Lower lobe of right lung (tissue), 2 donors: Measurements from ENCODE around the gene CAMKK2. TPM values are rescaled to one million over a fixed set of nuclear protein-coding genes. Genes with fewer than 3 reads are reported as not detected.
A peak's percentile ranks its signal among the peaks of the same experiment; 100 is the strongest.

ENCODE experiments used
- ATAC-seq, 2 donors: fragments of 200-7000 bp; cut with Tn5 transposase; one replicate each; pipeline ENCODE4 v1.9.1; 2020 to 2022; ENCODE audit warnings: mild to moderate bottlenecking in 2 of 2, moderate library complexity in 2 of 2
- DNase-seq: peaks from one replicate; pipeline ENCODE4 v3.0.0-alpha.2; 2020
- H3K27ac ChIP-seq: fragments of 200-600 bp; one replicate; pipeline ENCODE4 v1.8.0; 2022
- H3K27me3 ChIP-seq: fragments of 200-600 bp; one replicate; pipeline ENCODE4 v1.8.0; 2022; ENCODE audit warnings: low read depth
- H3K36me3 ChIP-seq: fragments of 200-600 bp; one replicate; pipeline ENCODE4 v1.8.0; 2022; ENCODE audit warnings: mild to moderate bottlenecking
- H3K4me1 ChIP-seq: fragments of 200-600 bp; one replicate; pipeline ENCODE4 v1.8.0; 2022
- H3K4me3 ChIP-seq: fragments of 200-600 bp; one replicate; pipeline ENCODE4 v1.8.0; 2022; ENCODE audit warnings: mild to moderate bottlenecking
- H3K9me3 ChIP-seq: fragments of 200-600 bp; one replicate; pipeline ENCODE4 v1.8.0; 2022
- CTCF ChIP-seq: fragments of 200-600 bp; IDR thresholded peaks from one replicate; pipeline ENCODE4 v1.8.0; 2022; ENCODE audit warnings: antibody characterized with exemption, mild to moderate bottlenecking
- intact Hi-C: fragments of 100-400 bp; cut with DNase I; formaldehyde crosslinking; loops from one replicate; pipeline ENCODE4 v1.11.0; 2022
- total RNA-seq: library from RNA; stranded (reverse); fragmentation: NEBNext Ultra II Directional; extraction: Animal tissue kit (Norgen Biotek cat#: 25700); gene quantifications from one replicate; pipeline ENCODE4 v1.2.1, GENCODE V29; 2021
- donor health status: DM: no; HTN: yes; CAD: no; lungs with severe emphysema.

CAMKK2 gene
- total RNA-seq, 1 donor from 2014 or later = 40.4 TPM

- intact Hi-C loops = no loop called here
- no peaks in the 10 kb centered on the region for H3K9me3 ChIP-seq
- H3K4me1 ChIP-seq = peaks cover 27% of the 10 kb centered on the region
- H3K27ac ChIP-seq = no peak overlapping the region
- H3K4me3 ChIP-seq = no peak overlapping the region
- H3K27me3 ChIP-seq = no peaks in the 10 kb centered on the region
- DNase-seq = no peak
- no peak for ATAC-seq
- peaks cover 31% of the 10 kb centered on the region for H3K36me3 ChIP-seq
- TF ChIP-seq CTCF = no peak
Observed at GRCh38 chr12:121217063-121217462, 79.4 kb downstream of the CAMKK2 start.

GRCh38 chr12:121216102-121216501 lies 80.4 kb downstream of the CAMKK2 start:
- H3K27ac ChIP-seq = no peak overlapping the region
- TF ChIP-seq CTCF = no peak
- intact Hi-C loops = no loop called here
- H3K4me1 ChIP-seq = peaks cover 32% of the 10 kb centered on the region
- no peak overlapping the region for H3K4me3 ChIP-seq
- peaks cover 27% of the 10 kb centered on the region for H3K36me3 ChIP-seq
- H3K27me3 ChIP-seq = no peaks in the 10 kb centered on the region
- DNase-seq (no peak), ATAC-seq (no peak)
- no peaks in the 10 kb centered on the region for H3K9me3 ChIP-seq

GRCh38 chr12:121214855-121215745 lies 81.4 kb downstream of the CAMKK2 start:
- Histone ChIP-seq H3K9me3 (no peaks in the 10 kb centered on the region), H3K27ac (peak overlapping the region; percentile 69), H3K4me3 (no peak overlapping the region), H3K36me3 (peaks cover 27% of the 10 kb centered on the region), H3K4me1 (peaks cover 38% of the 10 kb centered on the region), H3K27me3 (no peaks in the 10 kb centered on the region)
- ATAC-seq (peak; percentile 66 to 73), DNase-seq (no peak)
- no peak for TF ChIP-seq CTCF
- intact Hi-C loops = no loop called here

- intact Hi-C loops = no loop called here
- Histone ChIP-seq H3K27ac (peak overlapping the region; percentile 69), H3K4me1 (peaks cover 38% of the 10 kb centered on the region), H3K27me3 (no peaks in the 10 kb centered on the region), H3K36me3 (peaks cover 27% of the 10 kb centered on the region), H3K9me3 (no peaks in the 10 kb centered on the region), H3K4me3 (no peak overlapping the region)
- peak; percentile 9 to 11 for ATAC-seq
- no peak for TF ChIP-seq CTCF
- no peak for DNase-seq
Observed at GRCh38 chr12:121214166-121214777, 82.2 kb downstream of the CAMKK2 start.

- ATAC-seq (no peak), DNase-seq (no peak)
- TF ChIP-seq CTCF = no peak
- no peaks in the 10 kb centered on the region for H3K9me3 ChIP-seq
- H3K27me3 ChIP-seq = no peaks in the 10 kb centered on the region
- no peak overlapping the region for H3K27ac ChIP-seq
- peaks cover 18% of the 10 kb centered on the region for H3K36me3 ChIP-seq
- H3K4me3 ChIP-seq = no peak overlapping the region
- H3K4me1 ChIP-seq = peaks cover 38% of the 10 kb centered on the region
- intact Hi-C loops = no loop called here
Observed at GRCh38 chr12:121212875-121213274, 83.6 kb downstream of the CAMKK2 start.
